Endothelial cell (in vitro differentiated cells): ENCODE measurements around the gene SLC9A1. TPM values are rescaled to one million over a fixed set of nuclear protein-coding genes. Genes with fewer than 3 reads are reported as not detected.

Experiments used
- DNase-seq: peaks from one replicate; pipeline ENCODE4 v3.0.0; 2021; ENCODE audit warnings: low spot score
- H3K27ac Mint-ChIP-seq: one replicate; pipeline ENCODE4 v1.8.0; 2021; ENCODE audit warnings: mixed read lengths, inconsistent platforms; ENCODE audit not compliant: unreplicated experiment
- H3K27me3 Mint-ChIP-seq: one replicate; pipeline ENCODE4 v1.8.0; 2021; ENCODE audit warnings: mild to moderate bottlenecking, moderate library complexity, mixed read lengths, inconsistent platforms; ENCODE audit not compliant: unreplicated experiment
- H3K36me3 Mint-ChIP-seq: one replicate; pipeline ENCODE4 v1.8.0; 2021; ENCODE audit warnings: mild to moderate bottlenecking, low read depth, mixed read lengths, inconsistent platforms; ENCODE audit not compliant: unreplicated experiment
- H3K4me1 Mint-ChIP-seq: one replicate; pipeline ENCODE4 v1.8.0; 2021; ENCODE audit warnings: mild to moderate bottlenecking, mixed read lengths, inconsistent platforms; ENCODE audit not compliant: unreplicated experiment
- H3K4me3 Mint-ChIP-seq: one replicate; pipeline ENCODE4 v1.8.0; 2021; ENCODE audit warnings: mild to moderate bottlenecking, mixed read lengths, inconsistent platforms; ENCODE audit not compliant: unreplicated experiment
- H3K9me3 Mint-ChIP-seq: one replicate; pipeline ENCODE4 v1.8.0; 2021; ENCODE audit warnings: mixed read lengths, inconsistent platforms; ENCODE audit not compliant: unreplicated experiment
- CTCF ChIP-seq: fragments of 200-600 bp; sonication (generic); IDR thresholded peaks from one replicate; pipeline ENCODE4 v1.5.0; 2021; ENCODE audit warnings: antibody characterized with exemption; ENCODE audit not compliant: unreplicated experiment
- total RNA-seq: library from RNA; stranded (reverse); fragmentation: NEBNext Ultra II Directional; extraction: Animal tissue kit (Norgen Biotek cat#: 25700); gene quantifications from one replicate; pipeline ENCODE4 v1.2.1, GENCODE V29; 2021; ENCODE audit not compliant: unreplicated experiment

Gene SLC9A1
- total RNA-seq, 1 donor from 2014 or later: 96.2 TPM

GRCh38 chr1:27102707-27103468 lies 52.0 kb downstream of the SLC9A1 start:
- no peak overlapping the region for H3K27ac Mint-ChIP-seq
- DNase-seq: peak; percentile 94
- H3K27me3 Mint-ChIP-seq: peaks cover 13% of the 10 kb centered on the region
- H3K4me3 Mint-ChIP-seq: peak overlapping the region; percentile 62
- H3K4me1 Mint-ChIP-seq: peaks cover 11% of the 10 kb centered on the region
- peak; percentile 94 for TF ChIP-seq CTCF
- no peaks in the 10 kb centered on the region for H3K9me3 Mint-ChIP-seq
- H3K36me3 Mint-ChIP-seq: peaks cover 13% of the 10 kb centered on the region

GRCh38 chr1:27102134-27102706 lies 52.7 kb downstream of the SLC9A1 start:
- Mint-ChIP-seq H3K27ac (no peak overlapping the region), H3K4me1 (peaks cover 11% of the 10 kb centered on the region), H3K9me3 (no peaks in the 10 kb centered on the region), H3K36me3 (peaks cover 13% of the 10 kb centered on the region), H3K27me3 (peaks cover 13% of the 10 kb centered on the region), H3K4me3 (no peak overlapping the region)
- no peak for TF ChIP-seq CTCF
- DNase-seq: no peak

- Mint-ChIP-seq H3K9me3 (no peaks in the 10 kb centered on the region), H3K36me3 (peaks cover 13% of the 10 kb centered on the region), H3K4me3 (no peak overlapping the region), H3K4me1 (peaks cover 11% of the 10 kb centered on the region), H3K27ac (no peak overlapping the region), H3K27me3 (peaks cover 11% of the 10 kb centered on the region)
- no peak for TF ChIP-seq CTCF
- no peak for DNase-seq
Observed at GRCh38 chr1:27101696-27102095, 53.2 kb downstream of the SLC9A1 start.

GRCh38 chr1:27101054-27101491 lies 53.9 kb downstream of the SLC9A1 start:
- H3K4me1 Mint-ChIP-seq: peaks cover 11% of the 10 kb centered on the region
- no peak for DNase-seq
- H3K9me3 Mint-ChIP-seq: no peaks in the 10 kb centered on the region
- H3K4me3 Mint-ChIP-seq: no peak overlapping the region
- peaks cover 13% of the 10 kb centered on the region for H3K36me3 Mint-ChIP-seq
- TF ChIP-seq CTCF: no peak
- H3K27me3 Mint-ChIP-seq: peaks cover 11% of the 10 kb centered on the region
- H3K27ac Mint-ChIP-seq: no peak overlapping the region
